Mucosa of descending colon (tissue), 3 donors: ENCODE results near the gene CTXN1. TPM values are rescaled to one million over a fixed set of nuclear protein-coding genes. Genes with fewer than 3 reads are reported as not detected.

Source experiments
- ATAC-seq: fragments of 200-7000 bp; cut with Tn5 transposase; one replicate; pipeline ENCODE4 v1.9.1; 2020; ENCODE audit warnings: mild to moderate bottlenecking, moderate library complexity
- DNase-seq, 3 donors: peaks; one replicate each; pipeline ENCODE4 v3.0.0-alpha.2; 2020
- H3K36me3 ChIP-seq: fragments of 200-600 bp; one replicate; pipeline ENCODE4 v1.8.0; 2021; ENCODE audit warnings: low read depth, mild to moderate bottlenecking
- H3K4me1 ChIP-seq: fragments of 200-600 bp; one replicate; pipeline ENCODE4 v1.8.0; 2021; ENCODE audit warnings: low read depth, mild to moderate bottlenecking
- H3K4me3 ChIP-seq: fragments of 200-600 bp; one replicate; pipeline ENCODE4 v1.8.0; 2021; ENCODE audit warnings: mild to moderate bottlenecking
- H3K9me3 ChIP-seq: fragments of 200-600 bp; one replicate; pipeline ENCODE4 v1.8.0; 2021; ENCODE audit warnings: mild to moderate bottlenecking
- intact Hi-C, 2 donors: fragments of 100-400 bp; cut with DNase I in 1 of 2; cut with micrococcal nuclease in 1 of 2; formaldehyde crosslinking; loops; one replicate each; pipeline versions ENCODE4 v1.11.0 to v1.11.1; 2022; cut with DNase I, micrococcal nuclease
- total RNA-seq, 3 donors: library from RNA; stranded (reverse); fragmentation: NEBNext Ultra II Directional in 2 of 3; extraction: Animal tissue kit (Norgen Biotek cat#: 25700) in 2 of 3; gene quantifications; one replicate each; pipeline versions ENCODE4 v1.2.1 to v1.2.4, GENCODE V29; 2021 to 2023
- TF ChIP-seq, protein P1 (sequence below): fragments of 200-600 bp; IDR thresholded peaks from one replicate; pipeline ENCODE4 v1.8.0; 2022; ENCODE audit warnings: antibody characterized with exemption, mild to moderate bottlenecking
- donor health status: DM: no; HTN: no; CAD: no; lungs with moderate emphysema.
- donor health status: DM: no; HTN: no; CAD: no.
- donor health status: DM: no; HTN: yes; CAD: no.

The CTXN1 gene
- total RNA-seq, 3 donors from 2014 or later, result 0.69 to 28.3 (median 1.9) TPM

GRCh38 chr19:7905268-7905667 is 20.7 kb downstream of the CTXN1 start:
- Histone ChIP-seq H3K36me3 (peaks cover 11% of the 10 kb centered on the region), H3K9me3 (no peaks in the 10 kb centered on the region), H3K4me3 (no peak overlapping the region), H3K4me1 (peaks cover 21% of the 10 kb centered on the region)
- intact Hi-C loops, result loop anchor here in 1 of 2 donors (10.0 kb wide), 1 partner anchor 50 kb away; no protein-coding TSS in a partner anchor
- DNase-seq (peak in 1 of 3 donors; percentile 57), ATAC-seq (no peak)
- TF ChIP-seq, protein P1, sequence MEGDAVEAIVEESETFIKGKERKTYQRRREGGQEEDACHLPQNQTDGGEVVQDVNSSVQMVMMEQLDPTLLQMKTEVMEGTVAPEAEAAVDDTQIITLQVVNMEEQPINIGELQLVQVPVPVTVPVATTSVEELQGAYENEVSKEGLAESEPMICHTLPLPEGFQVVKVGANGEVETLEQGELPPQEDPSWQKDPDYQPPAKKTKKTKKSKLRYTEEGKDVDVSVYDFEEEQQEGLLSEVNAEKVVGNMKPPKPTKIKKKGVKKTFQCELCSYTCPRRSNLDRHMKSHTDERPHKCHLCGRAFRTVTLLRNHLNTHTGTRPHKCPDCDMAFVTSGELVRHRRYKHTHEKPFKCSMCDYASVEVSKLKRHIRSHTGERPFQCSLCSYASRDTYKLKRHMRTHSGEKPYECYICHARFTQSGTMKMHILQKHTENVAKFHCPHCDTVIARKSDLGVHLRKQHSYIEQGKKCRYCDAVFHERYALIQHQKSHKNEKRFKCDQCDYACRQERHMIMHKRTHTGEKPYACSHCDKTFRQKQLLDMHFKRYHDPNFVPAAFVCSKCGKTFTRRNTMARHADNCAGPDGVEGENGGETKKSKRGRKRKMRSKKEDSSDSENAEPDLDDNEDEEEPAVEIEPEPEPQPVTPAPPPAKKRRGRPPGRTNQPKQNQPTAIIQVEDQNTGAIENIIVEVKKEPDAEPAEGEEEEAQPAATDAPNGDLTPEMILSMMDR, result no peak

GRCh38 chr19:7904074-7905020 is 21.6 kb downstream of the CTXN1 start:
- intact Hi-C loops, result loop anchor here in 1 of 2 donors (10.0 kb wide), 1 partner anchor 50 kb away; no protein-coding TSS in a partner anchor

GRCh38 chr19:7903244-7904073 is 22.5 kb downstream of the CTXN1 start, which contains the start of gene MAP2K7:
MAP2K7 (plus strand) TSS chr19:7903877; CDS start chr19:7903945, 68 bp downstream.
- intact Hi-C loops, result loop anchor here in 1 of 2 donors (10.0 kb wide), 1 partner anchor 49 kb away; no protein-coding TSS in a partner anchor
- H3K4me3 ChIP-seq, result peak within 1 kb of the TSS; percentile 54
- TF ChIP-seq, protein P1, result peak; percentile 63
- DNase-seq (peak; percentile 100), ATAC-seq (peak; percentile 94)
- H3K9me3 ChIP-seq, result no peaks in the 10 kb centered on the region
- peaks cover 21% of the 10 kb centered on the region for H3K4me1 ChIP-seq
- peaks cover 6% of the 10 kb centered on the region for H3K36me3 ChIP-seq

More at GRCh38 chr19:7904074-7905020, 21.6 kb downstream of the CTXN1 start:
- H3K36me3 ChIP-seq, result peaks cover 6% of the 10 kb centered on the region
- H3K4me1 ChIP-seq, result peaks cover 21% of the 10 kb centered on the region
- ATAC-seq (peak; percentile 69), DNase-seq (peak; percentile 62 to 87 (median 79))
- TF ChIP-seq, protein P1, result no peak
- H3K9me3 ChIP-seq, result no peaks in the 10 kb centered on the region
- peak overlapping the region; percentile 54 for H3K4me3 ChIP-seq

DNA sequence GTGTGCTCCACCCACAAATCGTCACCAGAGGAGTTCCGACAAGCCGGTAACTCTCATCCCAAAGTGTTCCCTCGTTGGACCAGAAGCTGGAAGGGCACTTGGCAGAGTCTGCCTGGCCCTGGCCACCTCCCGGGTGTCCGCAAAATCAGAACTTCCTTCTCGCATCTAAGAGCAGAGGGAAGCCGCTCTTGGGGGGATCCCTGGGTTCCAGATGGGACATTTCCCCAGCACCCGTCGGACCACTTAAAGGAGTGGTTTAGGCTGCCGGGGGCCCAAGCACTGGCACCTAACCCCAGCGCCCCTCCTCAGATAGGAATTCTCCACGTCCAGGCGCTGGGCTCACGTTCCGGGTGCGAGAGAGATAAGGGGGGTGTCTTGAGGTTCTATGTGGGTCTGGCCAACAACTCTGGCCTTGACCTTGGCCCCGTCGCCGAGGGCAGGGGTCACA is 23.1 kb downstream of the CTXN1 start:
- no peak for DNase-seq
- ATAC-seq, result no peak
- TF ChIP-seq, protein P1, result no peak
- no peaks in the 10 kb centered on the region for H3K9me3 ChIP-seq
- H3K4me1 ChIP-seq, result peaks cover 21% of the 10 kb centered on the region
- peak overlapping the region; percentile 54 for H3K4me3 ChIP-seq
- peaks cover 6% of the 10 kb centered on the region for H3K36me3 ChIP-seq
- intact Hi-C loops, result loop anchor here in 1 of 2 donors (10.0 kb wide), 1 partner anchor 48 kb away; no protein-coding TSS in a partner anchor

GRCh38 chr19:7901337-7901736 is 24.6 kb downstream of the CTXN1 start:
- Histone ChIP-seq H3K4me1 (peaks cover 21% of the 10 kb centered on the region), H3K4me3 (no peak overlapping the region), H3K36me3 (peaks cover 6% of the 10 kb centered on the region), H3K9me3 (no peaks in the 10 kb centered on the region)
- DNase-seq (no peak), ATAC-seq (no peak)
- TF ChIP-seq, protein P1, result no peak
- intact Hi-C loops, result loop anchor here in 1 of 2 donors (10.0 kb wide), 1 partner anchor 47 kb away; no protein-coding TSS in a partner anchor
